HG03571 (cell line): ENCODE data around the gene ITSN1.
"Not testable (repeated sequence)": the region's sequence is repeated elsewhere in the genome, so short reads cannot be mapped to it uniquely, and the experiment has no call there.

Experiments used
- ATAC-seq: cut with Tn5 transposase; IDR thresholded peaks from one replicate; pipeline ENCODE4 v1.9.1; 2021; ENCODE audit not compliant: unreplicated experiment

Gene ITSN1

GRCh38 chr21:33857846-33858666, 215.8 kb downstream of the ITSN1 start:
- no peak for ATAC-seq

GRCh38 chr21:33858667-33859372, 216.5 kb downstream of the ITSN1 start:
- no peak for ATAC-seq

GRCh38 chr21:33859373-33860102, 217.2 kb downstream of the ITSN1 start:
- ATAC-seq = no peak

GRCh38 chr21:33860332-33860879, 218.1 kb downstream of the ITSN1 start:
- ATAC-seq = no peak

GRCh38 chr21:33861125-33861524, 218.8 kb downstream of the ITSN1 start:
- no peak for ATAC-seq

- not testable (repeated sequence) for ATAC-seq
Measured at GRCh38 chr21:33863191-33863590, 220.9 kb downstream of the ITSN1 start.

- no peak for ATAC-seq
Measured at GRCh38 chr21:33864150-33864549, 221.8 kb downstream of the ITSN1 start.

- ATAC-seq = no peak
Measured at GRCh38 chr21:33865176-33865575, 222.9 kb downstream of the ITSN1 start.

- no peak for ATAC-seq
Measured at GRCh38 chr21:33865996-33866575, 223.8 kb downstream of the ITSN1 start.

GRCh38 chr21:33866826-33867225, 224.5 kb downstream of the ITSN1 start:
- ATAC-seq = no peak

- ATAC-seq = not testable (repeated sequence)
Measured at GRCh38 chr21:33867868-33868267, 225.6 kb downstream of the ITSN1 start.

- no peak for ATAC-seq
Measured at GRCh38 chr21:33869873-33870272, 227.6 kb downstream of the ITSN1 start.

GRCh38 chr21:33870768-33871167, 228.5 kb downstream of the ITSN1 start:
- no peak for ATAC-seq

- ATAC-seq = no peak
Measured at GRCh38 chr21:33871171-33871570, 228.9 kb downstream of the ITSN1 start.

GRCh38 chr21:33872881-33873515, 230.7 kb downstream of the ITSN1 start:
- no peak for ATAC-seq

GRCh38 chr21:33874161-33874560, 231.9 kb downstream of the ITSN1 start:
- no peak for ATAC-seq

GRCh38 chr21:33875026-33875695, 232.9 kb downstream of the ITSN1 start:
- ATAC-seq = no peak

- no peak for ATAC-seq
Measured at GRCh38 chr21:33878824-33879223, 236.5 kb downstream of the ITSN1 start.

- ATAC-seq = no peak
Measured at GRCh38 chr21:33880626-33881025, 238.3 kb downstream of the ITSN1 start.
